ENCODE data around the gene FBXO21. TPM values are rescaled to one million over a fixed set of nuclear protein-coding genes. Genes with fewer than 3 reads are reported as not detected.

FBXO21 gene
- total and polyA plus RNA-seq, 2 of the 13 experiments (the other 11 are each of a cell fraction or from before 2014, with no cell fraction given) = 15.6 to 32.5 TPM

DNA sequence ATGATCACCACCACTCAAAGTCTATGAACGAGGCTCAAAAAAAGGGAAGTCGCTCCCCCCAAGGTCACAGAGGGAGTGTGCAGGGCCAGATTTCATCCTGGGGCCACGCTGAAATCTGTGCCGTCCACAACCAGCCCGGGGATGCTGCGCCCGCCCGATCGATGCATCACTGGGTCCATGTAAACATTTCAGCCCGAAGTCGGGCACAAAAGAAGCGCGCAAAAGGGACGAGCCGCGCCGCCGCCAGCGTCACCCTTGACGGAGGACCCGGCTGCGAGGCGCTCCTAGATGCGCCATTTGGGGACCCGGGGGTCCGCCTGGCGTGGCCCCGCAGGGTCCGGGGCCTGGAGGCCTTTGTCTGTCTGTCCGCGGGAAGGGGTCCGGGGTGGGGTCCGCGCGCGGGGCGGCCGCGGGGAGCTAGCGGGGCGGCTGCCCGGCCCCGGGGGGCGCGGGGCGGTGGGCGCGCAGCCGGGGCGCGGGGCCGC is 503 bp downstream of the FBXO21 start (continued):
- TF ChIP-seq, protein P1, sequence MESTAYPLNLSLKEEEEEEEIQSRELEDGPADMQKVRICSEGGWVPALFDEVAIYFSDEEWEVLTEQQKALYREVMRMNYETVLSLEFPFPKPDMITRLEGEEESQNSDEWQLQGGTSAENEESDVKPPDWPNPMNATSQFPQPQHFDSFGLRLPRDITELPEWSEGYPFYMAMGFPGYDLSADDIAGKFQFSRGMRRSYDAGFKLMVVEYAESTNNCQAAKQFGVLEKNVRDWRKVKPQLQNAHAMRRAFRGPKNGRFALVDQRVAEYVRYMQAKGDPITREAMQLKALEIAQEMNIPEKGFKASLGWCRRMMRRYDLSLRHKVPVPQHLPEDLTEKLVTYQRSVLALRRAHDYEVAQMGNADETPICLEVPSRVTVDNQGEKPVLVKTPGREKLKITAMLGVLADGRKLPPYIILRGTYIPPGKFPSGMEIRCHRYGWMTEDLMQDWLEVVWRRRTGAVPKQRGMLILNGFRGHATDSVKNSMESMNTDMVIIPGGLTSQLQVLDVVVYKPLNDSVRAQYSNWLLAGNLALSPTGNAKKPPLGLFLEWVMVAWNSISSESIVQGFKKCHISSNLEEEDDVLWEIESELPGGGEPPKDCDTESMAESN (CRISPR knock-in tag; conservative IDR thresholded peaks at IDR 0.05) = no peak
- TF ChIP-seq ATF7 (IDR thresholded peaks at IDR 0.05) = no peak
- TF ChIP-seq ATF7 (CRISPR knock-in tag; IDR thresholded peaks at IDR 0.05) = no peak
- TF ChIP-seq, protein P2, sequence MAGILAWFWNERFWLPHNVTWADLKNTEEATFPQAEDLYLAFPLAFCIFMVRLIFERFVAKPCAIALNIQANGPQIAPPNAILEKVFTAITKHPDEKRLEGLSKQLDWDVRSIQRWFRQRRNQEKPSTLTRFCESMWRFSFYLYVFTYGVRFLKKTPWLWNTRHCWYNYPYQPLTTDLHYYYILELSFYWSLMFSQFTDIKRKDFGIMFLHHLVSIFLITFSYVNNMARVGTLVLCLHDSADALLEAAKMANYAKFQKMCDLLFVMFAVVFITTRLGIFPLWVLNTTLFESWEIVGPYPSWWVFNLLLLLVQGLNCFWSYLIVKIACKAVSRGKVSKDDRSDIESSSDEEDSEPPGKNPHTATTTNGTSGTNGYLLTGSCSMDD (CRISPR knock-in tag; IDR thresholded peaks at IDR 0.05) = no peak
- no peak for TF ChIP-seq GATA4 (IDR thresholded peaks at IDR 0.05; ENCODE audit: borderline replicate concordance, low read depth)
- TF ChIP-seq, protein P3, sequence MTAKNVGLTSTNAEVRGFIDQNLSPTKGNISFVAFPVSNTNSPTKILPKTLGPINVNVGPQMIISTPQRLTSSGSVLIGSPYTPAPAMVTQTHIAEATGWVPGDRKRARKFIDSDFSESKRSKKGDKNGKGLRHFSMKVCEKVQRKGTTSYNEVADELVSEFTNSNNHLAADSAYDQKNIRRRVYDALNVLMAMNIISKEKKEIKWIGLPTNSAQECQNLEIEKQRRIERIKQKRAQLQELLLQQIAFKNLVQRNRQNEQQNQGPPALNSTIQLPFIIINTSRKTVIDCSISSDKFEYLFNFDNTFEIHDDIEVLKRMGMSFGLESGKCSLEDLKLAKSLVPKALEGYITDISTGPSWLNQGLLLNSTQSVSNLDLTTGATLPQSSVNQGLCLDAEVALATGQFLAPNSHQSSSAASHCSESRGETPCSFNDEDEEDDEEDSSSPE (CRISPR knock-in tag; IDR thresholded peaks at IDR 0.05) = no peak; the same call in 1 of the 2 replicates
- TF ChIP-seq, protein P4, sequence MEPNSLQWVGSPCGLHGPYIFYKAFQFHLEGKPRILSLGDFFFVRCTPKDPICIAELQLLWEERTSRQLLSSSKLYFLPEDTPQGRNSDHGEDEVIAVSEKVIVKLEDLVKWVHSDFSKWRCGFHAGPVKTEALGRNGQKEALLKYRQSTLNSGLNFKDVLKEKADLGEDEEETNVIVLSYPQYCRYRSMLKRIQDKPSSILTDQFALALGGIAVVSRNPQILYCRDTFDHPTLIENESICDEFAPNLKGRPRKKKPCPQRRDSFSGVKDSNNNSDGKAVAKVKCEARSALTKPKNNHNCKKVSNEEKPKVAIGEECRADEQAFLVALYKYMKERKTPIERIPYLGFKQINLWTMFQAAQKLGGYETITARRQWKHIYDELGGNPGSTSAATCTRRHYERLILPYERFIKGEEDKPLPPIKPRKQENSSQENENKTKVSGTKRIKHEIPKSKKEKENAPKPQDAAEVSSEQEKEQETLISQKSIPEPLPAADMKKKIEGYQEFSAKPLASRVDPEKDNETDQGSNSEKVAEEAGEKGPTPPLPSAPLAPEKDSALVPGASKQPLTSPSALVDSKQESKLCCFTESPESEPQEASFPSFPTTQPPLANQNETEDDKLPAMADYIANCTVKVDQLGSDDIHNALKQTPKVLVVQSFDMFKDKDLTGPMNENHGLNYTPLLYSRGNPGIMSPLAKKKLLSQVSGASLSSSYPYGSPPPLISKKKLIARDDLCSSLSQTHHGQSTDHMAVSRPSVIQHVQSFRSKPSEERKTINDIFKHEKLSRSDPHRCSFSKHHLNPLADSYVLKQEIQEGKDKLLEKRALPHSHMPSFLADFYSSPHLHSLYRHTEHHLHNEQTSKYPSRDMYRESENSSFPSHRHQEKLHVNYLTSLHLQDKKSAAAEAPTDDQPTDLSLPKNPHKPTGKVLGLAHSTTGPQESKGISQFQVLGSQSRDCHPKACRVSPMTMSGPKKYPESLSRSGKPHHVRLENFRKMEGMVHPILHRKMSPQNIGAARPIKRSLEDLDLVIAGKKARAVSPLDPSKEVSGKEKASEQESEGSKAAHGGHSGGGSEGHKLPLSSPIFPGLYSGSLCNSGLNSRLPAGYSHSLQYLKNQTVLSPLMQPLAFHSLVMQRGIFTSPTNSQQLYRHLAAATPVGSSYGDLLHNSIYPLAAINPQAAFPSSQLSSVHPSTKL (CRISPR knock-in tag; IDR thresholded peaks at IDR 0.05) = no peak
- no peak for TF ChIP-seq AKAP8 (CRISPR knock-in tag; IDR thresholded peaks at IDR 0.05)
- TF ChIP-seq, protein P5, sequence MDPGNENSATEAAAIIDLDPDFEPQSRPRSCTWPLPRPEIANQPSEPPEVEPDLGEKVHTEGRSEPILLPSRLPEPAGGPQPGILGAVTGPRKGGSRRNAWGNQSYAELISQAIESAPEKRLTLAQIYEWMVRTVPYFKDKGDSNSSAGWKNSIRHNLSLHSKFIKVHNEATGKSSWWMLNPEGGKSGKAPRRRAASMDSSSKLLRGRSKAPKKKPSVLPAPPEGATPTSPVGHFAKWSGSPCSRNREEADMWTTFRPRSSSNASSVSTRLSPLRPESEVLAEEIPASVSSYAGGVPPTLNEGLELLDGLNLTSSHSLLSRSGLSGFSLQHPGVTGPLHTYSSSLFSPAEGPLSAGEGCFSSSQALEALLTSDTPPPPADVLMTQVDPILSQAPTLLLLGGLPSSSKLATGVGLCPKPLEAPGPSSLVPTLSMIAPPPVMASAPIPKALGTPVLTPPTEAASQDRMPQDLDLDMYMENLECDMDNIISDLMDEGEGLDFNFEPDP (CRISPR knock-in tag; conservative IDR thresholded peaks at IDR 0.05) = no peak
- TF ChIP-seq HOXA7 (CRISPR knock-in tag; IDR thresholded peaks at IDR 0.05) = no peak
- TF ChIP-seq, protein P6, sequence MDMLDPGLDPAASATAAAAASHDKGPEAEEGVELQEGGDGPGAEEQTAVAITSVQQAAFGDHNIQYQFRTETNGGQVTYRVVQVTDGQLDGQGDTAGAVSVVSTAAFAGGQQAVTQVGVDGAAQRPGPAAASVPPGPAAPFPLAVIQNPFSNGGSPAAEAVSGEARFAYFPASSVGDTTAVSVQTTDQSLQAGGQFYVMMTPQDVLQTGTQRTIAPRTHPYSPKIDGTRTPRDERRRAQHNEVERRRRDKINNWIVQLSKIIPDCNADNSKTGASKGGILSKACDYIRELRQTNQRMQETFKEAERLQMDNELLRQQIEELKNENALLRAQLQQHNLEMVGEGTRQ (IDR thresholded peaks at IDR 0.05; ENCODE audit: low read depth, low read length) = no peak
- TF ChIP-seq, protein P6 (CRISPR knock-in tag; IDR thresholded peaks at IDR 0.05; ENCODE audit: borderline replicate concordance) = no peak
- no peak for TF ChIP-seq ZNF10 (CRISPR knock-in tag; IDR thresholded peaks at IDR 0.05; ENCODE audit: borderline replicate concordance, low read depth)
- TF ChIP-seq, protein P7, sequence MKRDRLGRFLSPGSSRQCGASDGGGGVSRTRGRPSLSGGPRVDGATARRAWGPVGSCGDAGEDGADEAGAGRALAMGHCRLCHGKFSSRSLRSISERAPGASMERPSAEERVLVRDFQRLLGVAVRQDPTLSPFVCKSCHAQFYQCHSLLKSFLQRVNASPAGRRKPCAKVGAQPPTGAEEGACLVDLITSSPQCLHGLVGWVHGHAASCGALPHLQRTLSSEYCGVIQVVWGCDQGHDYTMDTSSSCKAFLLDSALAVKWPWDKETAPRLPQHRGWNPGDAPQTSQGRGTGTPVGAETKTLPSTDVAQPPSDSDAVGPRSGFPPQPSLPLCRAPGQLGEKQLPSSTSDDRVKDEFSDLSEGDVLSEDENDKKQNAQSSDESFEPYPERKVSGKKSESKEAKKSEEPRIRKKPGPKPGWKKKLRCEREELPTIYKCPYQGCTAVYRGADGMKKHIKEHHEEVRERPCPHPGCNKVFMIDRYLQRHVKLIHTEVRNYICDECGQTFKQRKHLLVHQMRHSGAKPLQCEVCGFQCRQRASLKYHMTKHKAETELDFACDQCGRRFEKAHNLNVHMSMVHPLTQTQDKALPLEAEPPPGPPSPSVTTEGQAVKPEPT (CRISPR knock-in tag; IDR thresholded peaks at IDR 0.05; ENCODE audit: low read depth) = no peak

All from HepG2 (cell line).